Fibroblast of lung (primary cell): ENCODE results near the gene WFIKKN1.

ENCODE experiments used
- EZH2 ChIP-seq: IDR thresholded peaks from 2 replicates; pipeline ENCODE4 v1.5.1; 2012; ENCODE audit warnings: low read length, control low read depth, mild to moderate bottlenecking; ENCODE audit errors: missing control alignments
- TF ChIP-seq, protein P1 (sequence below), 2 donors: IDR thresholded peaks in 1 of 2; conservative IDR thresholded peaks in 1 of 2; 1 replicate in 1 of 2; 2 replicates in 1 of 2; pipeline ENCODE4 v1.5.1; 2011 to 2012; ENCODE audit warnings: low read length in 2 of 2, control low read depth in 1 of 2, inconsistent platforms in 1 of 2, low read depth in 1 of 2, mild to moderate bottlenecking in 1 of 2

DNA sequence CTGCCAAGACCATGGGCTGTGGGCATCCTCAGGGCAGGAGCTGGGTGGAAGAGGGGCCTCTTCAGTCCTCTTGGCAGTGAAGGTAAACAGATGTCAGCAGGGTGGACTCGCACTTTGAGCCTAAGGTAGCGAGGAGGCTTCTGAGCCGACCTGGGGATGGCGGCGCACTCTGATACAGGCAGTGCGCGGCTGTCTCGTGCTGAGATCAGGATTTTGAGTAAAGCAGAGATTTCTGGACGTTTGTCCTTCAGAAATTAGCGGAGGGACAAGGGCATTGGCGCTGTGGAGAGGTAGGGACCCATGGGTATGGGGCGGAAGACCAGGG lies 34.1 kb upstream of the WFIKKN1 start:
- TF ChIP-seq EZH2: no peak
- TF ChIP-seq, protein P1, sequence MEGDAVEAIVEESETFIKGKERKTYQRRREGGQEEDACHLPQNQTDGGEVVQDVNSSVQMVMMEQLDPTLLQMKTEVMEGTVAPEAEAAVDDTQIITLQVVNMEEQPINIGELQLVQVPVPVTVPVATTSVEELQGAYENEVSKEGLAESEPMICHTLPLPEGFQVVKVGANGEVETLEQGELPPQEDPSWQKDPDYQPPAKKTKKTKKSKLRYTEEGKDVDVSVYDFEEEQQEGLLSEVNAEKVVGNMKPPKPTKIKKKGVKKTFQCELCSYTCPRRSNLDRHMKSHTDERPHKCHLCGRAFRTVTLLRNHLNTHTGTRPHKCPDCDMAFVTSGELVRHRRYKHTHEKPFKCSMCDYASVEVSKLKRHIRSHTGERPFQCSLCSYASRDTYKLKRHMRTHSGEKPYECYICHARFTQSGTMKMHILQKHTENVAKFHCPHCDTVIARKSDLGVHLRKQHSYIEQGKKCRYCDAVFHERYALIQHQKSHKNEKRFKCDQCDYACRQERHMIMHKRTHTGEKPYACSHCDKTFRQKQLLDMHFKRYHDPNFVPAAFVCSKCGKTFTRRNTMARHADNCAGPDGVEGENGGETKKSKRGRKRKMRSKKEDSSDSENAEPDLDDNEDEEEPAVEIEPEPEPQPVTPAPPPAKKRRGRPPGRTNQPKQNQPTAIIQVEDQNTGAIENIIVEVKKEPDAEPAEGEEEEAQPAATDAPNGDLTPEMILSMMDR (conservative IDR thresholded peaks at IDR 0.05 in 1 of 2, IDR thresholded peaks at IDR 0.05 in 1 of 2; ENCODE audit: low read depth in 1 of 2, low read length in 2 of 2): no peak
